HEK293T (cell line): ENCODE measurements around the gene FAM98B.
A peak's percentile ranks its signal among the peaks of the same experiment; 100 is the strongest.
"Not testable (repeated sequence)": the region's sequence is repeated elsewhere in the genome, so short reads cannot be mapped to it uniquely, and the experiment has no call there.

Source experiments
- CTCF ChIA-PET: fragments of 350-600 bp; formaldehyde crosslinking; extraction: SDS; loops from one replicate; lab custom pipeline; 2021; ENCODE audit warnings: antibody characterized with exemption, inconsistent platforms; lab: Yijun Ruan, JAX
- POLR2A ChIA-PET: fragments of 350-600 bp; formaldehyde crosslinking; extraction: SDS; loops from one replicate; lab custom pipeline; 2020; ENCODE audit warnings: antibody characterized with exemption, inconsistent platforms; lab: Yijun Ruan, JAX
- DNase-seq: peaks from one replicate; pipeline ENCODE4 v3.0.0; 2012; ENCODE audit warnings: mixed read lengths; ENCODE audit errors: extremely low spot score
- ARNT ChIP-seq: fragments of 450-650 bp; IDR thresholded peaks from 2 replicates; pipeline ENCODE4 v1.6.1; 2017; ENCODE audit warnings: mild to moderate bottlenecking
- BHLHE40 ChIP-seq: fragments of 450-650 bp; IDR thresholded peaks from 2 replicates; pipeline ENCODE4 v1.6.1; 2016; ENCODE audit warnings: mild to moderate bottlenecking, moderate library complexity, borderline replicate concordance
- CTBP1 ChIP-seq: fragments of 450-650 bp; IDR thresholded peaks from 2 replicates; pipeline ENCODE4 v1.6.1; 2016; ENCODE audit warnings: borderline replicate concordance
- ELF4 ChIP-seq: fragments of 450-650 bp; IDR thresholded peaks from 2 replicates; pipeline ENCODE4 v1.6.1; 2017; ENCODE audit warnings: antibody characterized with exemption
- FOXA1 ChIP-seq: fragments of 450-650 bp; IDR thresholded peaks from 2 replicates; pipeline ENCODE4 v1.6.1; 2016; ENCODE audit warnings: mild to moderate bottlenecking
- FOXK2 ChIP-seq: fragments of 450-650 bp; IDR thresholded peaks from 2 replicates; pipeline ENCODE4 v1.6.1; 2016; ENCODE audit warnings: mild to moderate bottlenecking
- FOXM1 ChIP-seq: fragments of 450-650 bp; IDR thresholded peaks from 2 replicates; pipeline ENCODE4 v1.6.1; 2017; ENCODE audit warnings: mild to moderate bottlenecking, borderline replicate concordance
- HDGF ChIP-seq: fragments of 450-650 bp; IDR thresholded peaks from 2 replicates; pipeline ENCODE4 v1.6.1; 2017; ENCODE audit warnings: antibody characterized with exemption, borderline replicate concordance
- L3MBTL2 ChIP-seq: fragments of 450-650 bp; conservative IDR thresholded peaks from 2 replicates; pipeline ENCODE4 v1.6.1; 2016; ENCODE audit warnings: mild to moderate bottlenecking
- LEF1 ChIP-seq: fragments of 450-650 bp; IDR thresholded peaks from 2 replicates; pipeline ENCODE4 v1.6.1; 2017; ENCODE audit warnings: mild to moderate bottlenecking, borderline replicate concordance
- NFRKB ChIP-seq: fragments of 450-650 bp; IDR thresholded peaks from 2 replicates; pipeline ENCODE4 v1.6.1; 2016; ENCODE audit warnings: mild to moderate bottlenecking, moderate library complexity
- PKNOX1 ChIP-seq: fragments of 450-650 bp; IDR thresholded peaks from 2 replicates; pipeline ENCODE4 v1.6.1; 2016
- SP1 ChIP-seq: fragments of 450-650 bp; IDR thresholded peaks from 2 replicates; pipeline ENCODE4 v1.6.1; 2017
- SUZ12 ChIP-seq: fragments of 450-650 bp; IDR thresholded peaks from 2 replicates; pipeline ENCODE4 v1.6.1; 2016; ENCODE audit warnings: mild to moderate bottlenecking
- TARDBP ChIP-seq: fragments of 450-650 bp; IDR thresholded peaks from 2 replicates; pipeline ENCODE4 v1.6.1; 2016
- ZNF384 ChIP-seq: fragments of 450-650 bp; IDR thresholded peaks from 2 replicates; pipeline ENCODE4 v1.6.1; 2016

Gene FAM98B

GRCh38 chr15:38414357-38414756 is 39.6 kb upstream of the FAM98B start:
- ChIA-PET POLR2A (no interaction called here), CTCF (interaction anchor here (0.6 kb wide), 1 partner anchor 1585 kb away, joined by 3 read pairs; no protein-coding TSS in a partner anchor)
- TF ChIP-seq TARDBP: no peak
- no peak for TF ChIP-seq PKNOX1
- no peak for TF ChIP-seq ARNT
- TF ChIP-seq SP1: no peak
- no peak for TF ChIP-seq NFRKB
- no peak for TF ChIP-seq CTBP1
- TF ChIP-seq ZNF384: no peak
- no peak for TF ChIP-seq FOXK2
- no peak for TF ChIP-seq BHLHE40
- no peak for TF ChIP-seq FOXM1
- DNase-seq: peak; percentile 39

DNA sequence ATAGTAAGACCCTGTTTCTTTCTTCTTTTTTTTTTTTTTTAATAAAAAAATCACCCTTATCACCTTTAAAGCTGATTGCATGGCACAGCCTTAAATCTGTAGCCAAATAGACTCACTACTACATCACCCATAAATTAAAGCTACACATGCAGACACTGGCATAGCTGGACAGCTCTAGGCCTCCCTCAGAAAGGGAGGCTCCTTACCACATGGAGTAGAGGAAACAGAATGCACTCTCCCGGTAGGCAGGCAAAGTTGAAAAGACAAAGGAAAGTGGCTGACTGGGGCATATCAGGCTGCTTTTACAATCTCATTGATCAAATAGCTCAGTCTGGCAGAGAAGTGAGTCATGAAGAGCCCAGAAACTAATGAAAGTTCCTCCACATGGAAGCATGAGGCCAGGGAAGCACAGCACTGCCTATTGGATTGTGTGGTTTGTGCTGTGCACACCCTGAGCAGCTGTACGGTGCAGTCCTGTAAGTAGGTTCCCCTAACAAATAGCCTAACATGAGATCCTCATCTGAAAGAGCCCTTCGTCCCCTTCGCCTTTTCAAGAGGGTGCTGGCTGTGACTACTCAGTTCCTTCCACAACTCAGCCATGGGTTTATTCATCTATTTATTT is 32.7 kb upstream of the FAM98B start:
- DNase-seq: no peak
- POLR2A ChIA-PET: interaction anchor here (1.3 kb wide), 1 partner anchor 33 kb away, joined by 4 read pairs; the partner anchor contains the start of gene FAM98B
- CTCF ChIA-PET: interaction anchor here (0.8 kb wide), 1 partner anchor 19 kb away, joined by 4 read pairs; no protein-coding TSS in a partner anchor
- no peak for TF ChIP-seq HDGF

GRCh38 chr15:38424101-38424552 is 29.8 kb upstream of the FAM98B start:
- ChIA-PET CTCF (interaction anchor here (1.7 kb wide), 1 partner anchor 16 kb away, joined by 6 read pairs; no protein-coding TSS in a partner anchor), POLR2A (no interaction called here)
- DNase-seq: no peak
- TF ChIP-seq FOXM1 (no peak), SUZ12 (no peak), FOXK2 (no peak), FOXA1 (no peak), SP1 (no peak), LEF1 (no peak), CTBP1 (no peak), ZNF384 (no peak), PKNOX1 (no peak), NFRKB (no peak), ELF4 (no peak), ARNT (no peak), BHLHE40 (no peak)

GRCh38 chr15:38425269-38425668 is 28.7 kb upstream of the FAM98B start:
- no peak for TF ChIP-seq SUZ12
- no peak for TF ChIP-seq BHLHE40
- no peak for DNase-seq
- CTCF ChIA-PET: interaction anchor here (0.7 kb wide), 1 partner anchor 17 kb away, joined by 4 read pairs; no protein-coding TSS in a partner anchor
- POLR2A ChIA-PET: no interaction called here

- TF ChIP-seq ZNF384 (no peak), FOXM1 (no peak), SUZ12 (no peak), NFRKB (no peak), CTBP1 (no peak), ELF4 (no peak)
- DNase-seq: no peak
- ChIA-PET POLR2A (no interaction called here), CTCF (interaction anchor here (1.8 kb wide), 1 partner anchor 13 kb away, joined by 4 read pairs; no protein-coding TSS in a partner anchor)
These were observed 26.5 kb upstream of the FAM98B start for GRCh38 chr15:38427380-38427779.

DNA sequence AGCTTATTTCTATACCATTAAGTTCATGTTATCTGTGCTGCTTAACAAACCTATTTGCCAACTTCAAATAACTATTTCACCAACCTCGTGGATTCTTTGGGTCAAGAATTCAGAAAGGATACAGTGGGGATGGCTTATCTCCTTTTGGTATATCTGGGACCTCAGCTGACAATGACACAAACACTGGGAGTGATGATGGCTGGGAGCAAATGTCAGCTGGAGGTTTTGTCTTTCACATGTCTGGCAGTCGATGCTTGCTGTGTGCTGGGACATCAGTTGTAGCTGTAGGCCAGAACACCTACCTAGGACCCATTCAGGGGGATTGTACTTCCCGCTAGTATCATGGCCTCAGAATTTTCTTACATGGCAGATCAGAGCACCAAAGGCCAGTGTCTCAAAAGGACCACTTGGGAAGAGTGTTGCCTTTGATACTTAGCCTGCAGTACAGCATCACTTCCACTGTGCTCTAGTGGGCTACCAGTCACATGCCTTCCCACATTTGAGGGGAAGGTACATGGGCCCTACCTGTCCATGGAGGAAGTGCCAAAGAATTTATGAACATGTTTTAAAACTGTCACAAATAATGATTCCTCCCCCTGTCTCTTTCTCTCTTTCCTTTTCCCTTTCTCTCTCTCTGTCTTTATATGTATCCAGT is 23.7 kb upstream of the FAM98B start:
- POLR2A ChIA-PET: interaction anchor here (0.6 kb wide), 1 partner anchor 409 kb away, joined by 3 read pairs; no protein-coding TSS in a partner anchor
- no peak for DNase-seq
- CTCF ChIA-PET: interaction anchor here (1.3 kb wide), 1 partner anchor 10 kb away, joined by 5 read pairs; no protein-coding TSS in a partner anchor
- TF ChIP-seq SP1: no peak
- no peak for TF ChIP-seq FOXA1
- TF ChIP-seq NFRKB: no peak
- TF ChIP-seq FOXM1: no peak
- no peak for TF ChIP-seq L3MBTL2
- TF ChIP-seq PKNOX1: no peak
- TF ChIP-seq ELF4: no peak

DNA sequence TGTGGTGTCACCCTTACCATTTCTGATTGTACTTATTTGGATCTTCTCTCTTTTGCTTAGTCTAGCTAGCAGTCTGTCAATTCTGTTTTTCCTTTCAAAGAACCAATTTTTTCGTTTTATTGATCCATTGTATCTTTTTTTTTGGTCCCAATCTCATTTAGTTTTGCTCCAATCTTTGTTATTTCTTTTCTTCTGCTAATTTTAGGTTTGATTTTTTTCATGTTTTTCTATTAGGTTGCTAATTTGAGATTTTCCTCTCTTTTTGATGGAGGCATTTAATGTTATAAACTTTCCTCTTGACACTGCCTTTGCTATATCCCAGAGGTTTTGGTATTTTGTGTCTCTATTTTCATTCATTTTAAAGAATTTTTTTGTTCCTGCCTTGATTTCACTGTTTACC is 16.9 kb upstream of the FAM98B start:
- TF ChIP-seq ELF4 (no peak), NFRKB (no peak), FOXK2 (no peak), FOXA1 (no peak), FOXM1 (no peak), SP1 (no peak), HDGF (no peak), ARNT (no peak), TARDBP (no peak), CTBP1 (no peak), L3MBTL2 (no peak), BHLHE40 (no peak), PKNOX1 (no peak)
- no peak for DNase-seq
- CTCF ChIA-PET: no interaction called here
- POLR2A ChIA-PET: no interaction called here

GRCh38 chr15:38437603-38438002 is 16.3 kb upstream of the FAM98B start:
- DNase-seq, CTCF ChIA-PET, POLR2A ChIA-PET: not testable (repeated sequence)
